ENCODE data around the gene SPRY1.

Gene SPRY1

DNA sequence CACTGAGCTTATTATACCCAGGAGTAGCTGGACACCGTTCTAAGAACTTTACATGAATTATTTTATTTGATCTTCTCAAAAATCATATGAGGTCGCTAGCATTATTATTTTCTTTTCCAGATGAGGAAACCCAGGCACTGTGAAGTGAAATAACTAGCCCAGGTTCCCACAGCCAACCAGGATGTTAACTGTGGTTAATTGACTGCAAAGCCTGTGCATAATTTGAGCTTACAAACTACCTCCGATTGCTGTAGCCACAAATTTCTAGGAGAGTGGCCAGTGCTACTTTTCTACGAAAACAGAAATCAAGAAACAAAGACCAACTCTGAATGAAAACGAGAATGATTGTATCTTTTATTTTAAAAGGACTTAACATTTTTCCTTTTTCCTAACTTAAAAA is 27.2 kb downstream of the SPRY1 start:
- DNase-seq (ENCODE audit: low read depth), result no peak
- H3K4me3 ChIP-seq (ENCODE audit: low read depth, low read length), result no peak overlapping the region
- TF ChIP-seq, protein P1, sequence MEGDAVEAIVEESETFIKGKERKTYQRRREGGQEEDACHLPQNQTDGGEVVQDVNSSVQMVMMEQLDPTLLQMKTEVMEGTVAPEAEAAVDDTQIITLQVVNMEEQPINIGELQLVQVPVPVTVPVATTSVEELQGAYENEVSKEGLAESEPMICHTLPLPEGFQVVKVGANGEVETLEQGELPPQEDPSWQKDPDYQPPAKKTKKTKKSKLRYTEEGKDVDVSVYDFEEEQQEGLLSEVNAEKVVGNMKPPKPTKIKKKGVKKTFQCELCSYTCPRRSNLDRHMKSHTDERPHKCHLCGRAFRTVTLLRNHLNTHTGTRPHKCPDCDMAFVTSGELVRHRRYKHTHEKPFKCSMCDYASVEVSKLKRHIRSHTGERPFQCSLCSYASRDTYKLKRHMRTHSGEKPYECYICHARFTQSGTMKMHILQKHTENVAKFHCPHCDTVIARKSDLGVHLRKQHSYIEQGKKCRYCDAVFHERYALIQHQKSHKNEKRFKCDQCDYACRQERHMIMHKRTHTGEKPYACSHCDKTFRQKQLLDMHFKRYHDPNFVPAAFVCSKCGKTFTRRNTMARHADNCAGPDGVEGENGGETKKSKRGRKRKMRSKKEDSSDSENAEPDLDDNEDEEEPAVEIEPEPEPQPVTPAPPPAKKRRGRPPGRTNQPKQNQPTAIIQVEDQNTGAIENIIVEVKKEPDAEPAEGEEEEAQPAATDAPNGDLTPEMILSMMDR (conservative IDR thresholded peaks at IDR 0.05; ENCODE audit: low read depth, low read length), result no peak

- TF ChIP-seq, protein P1 (conservative IDR thresholded peaks at IDR 0.05; ENCODE audit: low read depth, low read length), result no peak
- no peak overlapping the region for H3K4me3 ChIP-seq (ENCODE audit: low read depth, low read length)
- DNase-seq (ENCODE audit: low read depth), result no peak
Observed at GRCh38 chr4:123427951-123428350, 31.4 kb downstream of the SPRY1 start.

GRCh38 chr4:123430031-123430430 is 33.4 kb downstream of the SPRY1 start:
- TF ChIP-seq, protein P1 (conservative IDR thresholded peaks at IDR 0.05; ENCODE audit: low read depth, low read length), result no peak
- no peak overlapping the region for H3K4me3 ChIP-seq (ENCODE audit: low read depth, low read length)
- no peak for DNase-seq (ENCODE audit: low read depth)

DNA sequence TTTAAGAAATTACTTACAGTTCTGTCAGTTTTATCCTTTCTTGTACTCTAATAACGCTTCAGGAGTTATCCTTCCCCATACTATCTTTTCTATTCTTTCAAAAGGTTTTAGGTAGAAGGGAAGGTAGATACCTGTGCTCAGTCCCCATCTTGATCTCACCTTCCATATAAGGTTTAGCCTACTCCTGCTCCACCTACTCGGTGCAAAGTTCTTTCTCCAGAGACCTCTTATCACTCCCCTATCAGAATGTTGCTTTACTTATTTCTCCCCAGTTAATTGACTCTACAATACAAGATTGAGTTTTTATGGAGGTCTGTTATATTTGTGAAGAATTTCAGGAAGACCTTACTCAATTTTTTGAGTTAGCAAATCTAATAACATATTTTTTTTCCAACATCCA is 33.9 kb downstream of the SPRY1 start:
- TF ChIP-seq, protein P1 (conservative IDR thresholded peaks at IDR 0.05; ENCODE audit: low read depth, low read length), result no peak
- no peak overlapping the region for H3K4me3 ChIP-seq (ENCODE audit: low read depth, low read length)
- no peak for DNase-seq (ENCODE audit: low read depth)

DNA sequence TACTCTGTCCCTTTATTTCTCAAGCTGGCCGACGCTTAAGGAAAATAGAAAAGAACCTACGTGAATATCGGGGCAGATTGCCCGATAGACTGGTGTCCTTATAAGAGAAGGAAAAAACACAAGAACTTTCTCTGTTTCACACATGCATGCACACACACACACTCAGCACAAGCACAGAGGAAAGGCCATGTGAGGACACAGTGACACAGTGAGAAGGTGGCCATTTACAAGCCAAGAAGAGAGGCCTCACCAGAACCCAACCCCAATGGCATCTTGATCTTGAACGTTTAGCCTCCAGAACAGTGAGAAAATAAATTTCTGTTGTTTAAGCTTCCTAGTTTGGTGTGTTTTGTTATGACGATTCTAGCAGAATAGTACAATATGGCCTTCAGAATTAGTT is 37.0 kb downstream of the SPRY1 start:
- TF ChIP-seq, protein P1 (conservative IDR thresholded peaks at IDR 0.05; ENCODE audit: low read depth, low read length), result no peak
- no peak for DNase-seq (ENCODE audit: low read depth)
- no peak overlapping the region for H3K4me3 ChIP-seq (ENCODE audit: low read depth, low read length)

GRCh38 chr4:123433976-123434375 is 37.4 kb downstream of the SPRY1 start:
- no peak for DNase-seq (ENCODE audit: low read depth)
- TF ChIP-seq, protein P1 (conservative IDR thresholded peaks at IDR 0.05; ENCODE audit: low read depth, low read length), result no peak
- H3K4me3 ChIP-seq (ENCODE audit: low read depth, low read length), result no peak overlapping the region

GRCh38 chr4:123435246-123436113 is 38.9 kb downstream of the SPRY1 start:
- TF ChIP-seq, protein P1 (conservative IDR thresholded peaks at IDR 0.05; ENCODE audit: low read depth, low read length), result no peak
- no peak for DNase-seq (ENCODE audit: low read depth)
- no peak overlapping the region for H3K4me3 ChIP-seq (ENCODE audit: low read depth, low read length)
